ENCODE measurements around the gene ALDH18A1. TPM values are rescaled to one million over a fixed set of nuclear protein-coding genes. Genes with fewer than 3 reads are reported as not detected.
A peak's percentile ranks its signal among the peaks of the same experiment; 100 is the strongest.

Gene ALDH18A1
- total and polyA plus RNA-seq, 2 donors = 17.5 to 82.7 TPM

DNA sequence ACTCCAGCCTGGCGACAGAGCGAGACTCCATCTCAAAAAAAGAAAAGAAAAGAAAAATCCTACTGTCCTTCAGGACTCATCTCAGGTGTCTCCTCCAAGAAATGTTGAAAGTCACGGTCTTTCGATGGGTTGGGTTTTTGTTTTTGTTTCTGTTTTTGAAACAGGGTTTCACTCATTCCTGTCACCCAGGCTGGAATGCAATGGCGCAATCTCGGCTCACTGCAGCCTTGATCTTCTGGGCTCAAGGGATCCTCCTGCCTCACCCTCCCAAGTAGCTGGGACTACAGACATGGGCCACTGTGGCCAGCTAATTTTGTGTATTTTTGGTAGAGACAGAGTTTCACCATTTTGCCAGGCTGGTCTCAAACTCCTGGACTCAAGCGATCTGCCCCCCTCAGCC, 92.2 kb downstream of the ALDH18A1 start:
- no peak overlapping the region for H3K4me3 ChIP-seq (ENCODE audit: low read depth, low read length)
- H3K4me1 ChIP-seq (ENCODE audit: insufficient read depth) = no peaks in the 10 kb centered on the region
- 97% methylated on average over 7 of the region's 7 CpGs for WGBS
- no peak for DNase-seq (ENCODE audit: extremely low spot score)
- no peaks in the 10 kb centered on the region for H3K36me3 ChIP-seq (ENCODE audit: insufficient read depth)
- H3K27ac ChIP-seq (ENCODE audit: low read depth) = no peak overlapping the region

GRCh38 chr10:95562341-95562965, 94.1 kb downstream of the ALDH18A1 start:
- Histone ChIP-seq H3K36me3 (ENCODE audit: insufficient read depth) (no peaks in the 10 kb centered on the region), H3K4me1 (ENCODE audit: insufficient read depth) (no peaks in the 10 kb centered on the region), H3K27ac (ENCODE audit: low read depth) (peak overlapping the region; percentile 41), H3K4me3 (ENCODE audit: low read depth, low read length) (no peak overlapping the region)
- WGBS = 51% methylated on average over 7 of the region's 7 CpGs
- no peak for DNase-seq (ENCODE audit: extremely low spot score)

DNA sequence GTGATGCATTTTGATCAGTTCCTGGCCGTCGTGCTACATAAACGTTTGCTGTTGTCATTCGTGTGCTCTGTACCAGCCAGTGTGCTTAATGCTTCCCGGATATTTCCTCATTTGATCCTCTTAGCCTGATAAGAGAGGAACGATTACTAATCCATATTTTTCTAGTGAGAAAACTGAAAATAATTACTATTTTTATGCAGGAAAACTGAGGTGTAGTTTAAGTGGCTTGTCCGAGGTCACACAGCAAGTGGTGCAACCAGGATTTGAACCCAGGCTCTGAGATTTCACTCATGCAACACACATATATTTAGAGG, 94.7 kb downstream of the ALDH18A1 start:
- Histone ChIP-seq H3K4me1 (ENCODE audit: insufficient read depth) (no peaks in the 10 kb centered on the region), H3K4me3 (ENCODE audit: low read depth, low read length) (no peak overlapping the region), H3K27ac (ENCODE audit: low read depth) (no peak overlapping the region), H3K36me3 (ENCODE audit: insufficient read depth) (no peaks in the 10 kb centered on the region)
- no peak for DNase-seq (ENCODE audit: extremely low spot score)
- WGBS = 51% methylated on average over 7 of the region's 7 CpGs

GRCh38 chr10:95561177-95561863, 95.2 kb downstream of the ALDH18A1 start, which contains the start of gene SORBS1:
TSS of gene SORBS1 (minus strand) at chr10:95561371. CDS start at chr10:95441135, 120,236 bp downstream.
- peak within 1 kb of the TSS; percentile 84 for H3K4me3 ChIP-seq (ENCODE audit: low read depth, low read length)
- H3K36me3 ChIP-seq (ENCODE audit: insufficient read depth) = no peaks in the 10 kb centered on the region
- no peaks in the 10 kb centered on the region for H3K4me1 ChIP-seq (ENCODE audit: insufficient read depth)
- peak within 1 kb of the TSS; percentile 86 for H3K27ac ChIP-seq (ENCODE audit: low read depth)
- peak; percentile 89 for DNase-seq (ENCODE audit: extremely low spot score)
- 1% methylated on average over 77 of the region's 77 CpGs for WGBS

- WGBS = 1% methylated on average over 48 of the region's 48 CpGs
- peak overlapping the region; percentile 86 for H3K27ac ChIP-seq (ENCODE audit: low read depth)
- H3K4me1 ChIP-seq (ENCODE audit: insufficient read depth) = no peaks in the 10 kb centered on the region
- no peaks in the 10 kb centered on the region for H3K36me3 ChIP-seq (ENCODE audit: insufficient read depth)
- no peak for DNase-seq (ENCODE audit: extremely low spot score)
- peak overlapping the region; percentile 84 for H3K4me3 ChIP-seq (ENCODE audit: low read depth, low read length)
Observed at GRCh38 chr10:95560278-95561176, 96.0 kb downstream of the ALDH18A1 start.

DNA sequence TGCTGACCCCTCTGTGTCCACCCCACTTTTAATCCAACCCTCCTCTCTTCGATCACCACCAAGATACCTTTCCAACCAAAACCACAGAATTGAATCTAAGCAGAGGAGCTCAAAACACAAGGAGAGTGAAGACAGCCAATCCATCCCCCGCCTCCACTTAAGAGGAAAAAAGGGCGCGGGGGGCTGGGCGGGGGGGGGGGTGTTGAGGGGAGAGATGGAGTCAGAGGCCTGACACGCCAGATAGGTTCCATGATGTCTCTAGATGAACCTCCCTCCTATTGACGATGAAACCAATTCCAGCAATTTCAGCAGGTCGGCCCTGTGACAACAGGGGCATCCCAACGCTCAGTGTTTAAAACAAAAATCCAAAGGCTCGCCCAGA, 96.6 kb downstream of the ALDH18A1 start:
- Histone ChIP-seq H3K27ac (ENCODE audit: low read depth) (peak overlapping the region; percentile 86), H3K36me3 (ENCODE audit: insufficient read depth) (no peaks in the 10 kb centered on the region), H3K4me1 (ENCODE audit: insufficient read depth) (no peaks in the 10 kb centered on the region), H3K4me3 (ENCODE audit: low read depth, low read length) (peak overlapping the region; percentile 84)
- 22% methylated on average over 10 of the region's 10 CpGs for WGBS
- no peak for DNase-seq (ENCODE audit: extremely low spot score)

GRCh38 chr10:95559471-95559870, 97.0 kb downstream of the ALDH18A1 start:
- DNase-seq (ENCODE audit: extremely low spot score) = no peak
- peak overlapping the region; percentile 35 for H3K27ac ChIP-seq (ENCODE audit: low read depth)
- H3K36me3 ChIP-seq (ENCODE audit: insufficient read depth) = no peaks in the 10 kb centered on the region
- 28% methylated on average over 4 of the region's 4 CpGs for whole genome bisulfite sequencing
- no peaks in the 10 kb centered on the region for H3K4me1 ChIP-seq (ENCODE audit: insufficient read depth)
- H3K4me3 ChIP-seq (ENCODE audit: low read depth, low read length) = peak overlapping the region; percentile 84

GRCh38 chr10:95558593-95559320, 97.8 kb downstream of the ALDH18A1 start:
- Histone ChIP-seq H3K4me1 (ENCODE audit: insufficient read depth) (no peaks in the 10 kb centered on the region), H3K27ac (ENCODE audit: low read depth) (no peak overlapping the region), H3K36me3 (ENCODE audit: insufficient read depth) (no peaks in the 10 kb centered on the region), H3K4me3 (ENCODE audit: low read depth, low read length) (peak overlapping the region; percentile 84)
- DNase-seq (ENCODE audit: extremely low spot score) = no peak
- WGBS = 30% methylated on average over 1 of the region's 1 CpG

GRCh38 chr10:95556994-95557767, 99.3 kb downstream of the ALDH18A1 start:
- no peak overlapping the region for H3K27ac ChIP-seq (ENCODE audit: low read depth)
- DNase-seq (ENCODE audit: extremely low spot score) = no peak
- H3K4me1 ChIP-seq (ENCODE audit: insufficient read depth) = no peaks in the 10 kb centered on the region
- no peaks in the 10 kb centered on the region for H3K36me3 ChIP-seq (ENCODE audit: insufficient read depth)
- no peak overlapping the region for H3K4me3 ChIP-seq (ENCODE audit: low read depth, low read length)
- 51% methylated on average over 8 of the region's 8 CpGs for WGBS

Other genes with a start within 250 kb of the ALDH18A1 start
- 297 TPM for gene SORBS1, start 95.3 kb downstream of the ALDH18A1 start, total RNA-seq
- 697 TPM for gene SORBS1, start 95.3 kb downstream of the ALDH18A1 start, polyA plus RNA-seq
- 32.1 TPM for gene TCTN3, start 37.2 kb upstream of the ALDH18A1 start, total RNA-seq
- gene TCTN3, start 37.2 kb upstream of the ALDH18A1 start, polyA plus RNA-seq = 27.5 TPM
- 85.3 TPM for gene ENTPD1, start 99.5 kb upstream of the ALDH18A1 start, total RNA-seq
- 53.8 TPM for gene ENTPD1, start 99.5 kb upstream of the ALDH18A1 start, polyA plus RNA-seq